OCI-LY7 (cell line): ENCODE data around the gene SIGLEC12. TPM values are rescaled to one million over a fixed set of nuclear protein-coding genes. Genes with fewer than 3 reads are reported as not detected.

Source experiments
- BruUV-seq: library from RNA; stranded (reverse); fragments of 400-500 nt; replicated peaks from 2 replicates; lab custom pipeline; 2021; lab: Mats Ljungman, UMichigan
- CTCF ChIA-PET: fragments of 300-600 bp; sonication (Branson Sonifier 250); formaldehyde crosslinking; loops from one replicate; lab custom pipeline; 2022; ENCODE audit warnings: antibody characterized with exemption; ENCODE audit not compliant: unreplicated experiment; lab: Charles Lee
- POLR2A ChIA-PET: fragments of 300-600 bp; sonication (Branson Sonifier 250); formaldehyde crosslinking; loops from one replicate; lab custom pipeline; 2022; ENCODE audit warnings: antibody characterized with exemption; lab: Charles Lee
- DNase-seq: peaks from one replicate; pipeline ENCODE4 v3.0.0-alpha.2; 2015; ENCODE audit warnings: low spot score
- H2AFZ ChIP-seq: fragments of 200-600 bp; sonication (generic), shearing (Covaris generic); 2 replicates; pipeline ENCODE4 v1.6.1; 2014; ENCODE audit warnings: mild to moderate bottlenecking, antibody characterized with exemption, low read length, moderate library complexity
- H3K27ac ChIP-seq: fragments of 200-600 bp; sonication (generic); 2 replicates; pipeline ENCODE4 v1.5.1; 2014; ENCODE audit warnings: mixed run types, low read depth, mild to moderate bottlenecking, moderate library complexity, low read length, inconsistent platforms; ENCODE audit not compliant: poor library complexity, severe bottlenecking
- H3K36me3 ChIP-seq: fragments of 200-600 bp; sonication (generic); 2 replicates; pipeline ENCODE4 v1.6.1; 2014; ENCODE audit warnings: mild to moderate bottlenecking, antibody characterized with exemption, low read length, moderate library complexity, mixed read lengths; ENCODE audit not compliant: insufficient read depth
- H3K4me1 ChIP-seq: fragments of 200-600 bp; sonication (generic); 2 replicates; pipeline ENCODE4 v1.5.1; 2014; ENCODE audit warnings: mild to moderate bottlenecking, low read length; ENCODE audit not compliant: insufficient read depth, poor library complexity, severe bottlenecking
- H3K4me2 ChIP-seq: fragments of 200-600 bp; sonication (generic); 2 replicates; pipeline ENCODE4 v1.6.1; 2014; ENCODE audit warnings: mild to moderate bottlenecking, low read length
- H3K4me3 ChIP-seq: fragments of 200-600 bp; sonication (generic); 2 replicates; pipeline ENCODE4 v1.5.1; 2014; ENCODE audit warnings: mild to moderate bottlenecking, low read depth, low read length; ENCODE audit not compliant: poor library complexity, severe bottlenecking
- H3K79me2 ChIP-seq: fragments of 200-600 bp; sonication (generic); 2 replicates; pipeline ENCODE4 v1.6.1; 2016; ENCODE audit warnings: low read depth, mild to moderate bottlenecking, low read length, moderate library complexity, mixed read lengths; ENCODE audit not compliant: insufficient read depth
- H3K9me2 ChIP-seq: fragments of 200-600 bp; sonication (generic); 2 replicates; pipeline ENCODE4 v1.6.1; 2016; ENCODE audit warnings: mild to moderate bottlenecking, low read length, mixed read lengths; ENCODE audit not compliant: insufficient read depth
- H3K9me3 ChIP-seq: fragments of 200-600 bp; sonication (generic); 2 replicates; pipeline ENCODE4 v1.6.1; 2014; ENCODE audit warnings: mild to moderate bottlenecking, mixed run types, low read length, mixed read lengths
- H4K20me1 ChIP-seq: fragments of 200-600 bp; sonication (generic); 2 replicates; pipeline ENCODE4 v1.6.1; 2014; ENCODE audit warnings: mild to moderate bottlenecking, antibody characterized with exemption, low read length, moderate library complexity, mixed read lengths; ENCODE audit not compliant: insufficient read depth
- EZH2phosphoT487 ChIP-seq: fragments of 200-600 bp; sonication (generic); IDR thresholded peaks from 2 replicates; pipeline ENCODE4 v1.6.1; 2018; ENCODE audit warnings: low read depth, borderline replicate concordance, mild to moderate bottlenecking, mixed run types, antibody characterized with exemption, low read length, moderate library complexity, mixed read lengths
- intact Hi-C: fragments of 100-400 bp; cut with micrococcal nuclease; formaldehyde crosslinking; loops from one replicate; pipeline ENCODE4 v1.10.0; 2022; ENCODE audit not compliant: unreplicated experiment
- total RNA-seq, 2 experiments: library from RNA; depleted of rRNA in 1 of 2; stranded (reverse); fragments of >200 nt in 1 of 2; shearing (Covaris generic) in 1 of 2; gene quantifications; 2 replicates each; pipeline ENCODE4 v1.2.3, GENCODE V29; 2014 to 2022
- TF ChIP-seq, protein P1 (sequence below): fragments of 200-600 bp; sonication (generic); conservative IDR thresholded peaks from 2 replicates; pipeline ENCODE4 v1.5.1; 2014; ENCODE audit warnings: mild to moderate bottlenecking, antibody characterized with exemption, low read length, moderate library complexity, mixed read lengths

The SIGLEC12 gene
- total RNA-seq, 2 experiments from 2014 or later, result not detected

DNA sequence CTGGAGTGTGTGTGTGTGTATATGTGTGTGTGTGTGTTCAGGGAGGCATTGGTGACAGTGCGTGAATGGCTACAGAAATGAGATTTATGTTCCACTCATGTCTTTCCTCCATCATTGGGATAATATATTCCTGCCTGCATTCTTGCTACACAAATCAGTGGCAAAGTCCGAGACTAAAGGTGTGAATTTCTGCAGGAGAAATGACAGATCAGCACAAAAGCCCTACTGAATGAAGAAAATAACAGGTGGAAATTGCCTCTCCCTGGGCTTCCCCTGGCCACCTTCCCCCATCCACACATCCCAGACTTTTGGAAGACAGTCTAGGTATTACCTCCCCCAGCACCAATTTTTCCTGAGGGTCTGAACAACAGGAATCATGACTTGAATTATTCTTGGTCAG lies 19.8 kb upstream of the SIGLEC12 start:
- CTCF ChIA-PET, result no interaction called here
- Histone ChIP-seq H3K36me3 (no peaks in the 10 kb centered on the region), H3K27ac (no peak overlapping the region), H3K9me3 (no peaks in the 10 kb centered on the region), H4K20me1 (no peaks in the 10 kb centered on the region), H2AFZ (no peak overlapping the region), H3K4me1 (no peaks in the 10 kb centered on the region), H3K9me2 (no peaks in the 10 kb centered on the region), H3K4me3 (no peak overlapping the region), H3K4me2 (no peak overlapping the region), H3K79me2 (no peaks in the 10 kb centered on the region)
- no TSS peak for BruUV-seq
- no peak for DNase-seq
- POLR2A ChIA-PET, result no interaction called here
- intact Hi-C loops, result no loop called here
- TF ChIP-seq, protein P1, sequence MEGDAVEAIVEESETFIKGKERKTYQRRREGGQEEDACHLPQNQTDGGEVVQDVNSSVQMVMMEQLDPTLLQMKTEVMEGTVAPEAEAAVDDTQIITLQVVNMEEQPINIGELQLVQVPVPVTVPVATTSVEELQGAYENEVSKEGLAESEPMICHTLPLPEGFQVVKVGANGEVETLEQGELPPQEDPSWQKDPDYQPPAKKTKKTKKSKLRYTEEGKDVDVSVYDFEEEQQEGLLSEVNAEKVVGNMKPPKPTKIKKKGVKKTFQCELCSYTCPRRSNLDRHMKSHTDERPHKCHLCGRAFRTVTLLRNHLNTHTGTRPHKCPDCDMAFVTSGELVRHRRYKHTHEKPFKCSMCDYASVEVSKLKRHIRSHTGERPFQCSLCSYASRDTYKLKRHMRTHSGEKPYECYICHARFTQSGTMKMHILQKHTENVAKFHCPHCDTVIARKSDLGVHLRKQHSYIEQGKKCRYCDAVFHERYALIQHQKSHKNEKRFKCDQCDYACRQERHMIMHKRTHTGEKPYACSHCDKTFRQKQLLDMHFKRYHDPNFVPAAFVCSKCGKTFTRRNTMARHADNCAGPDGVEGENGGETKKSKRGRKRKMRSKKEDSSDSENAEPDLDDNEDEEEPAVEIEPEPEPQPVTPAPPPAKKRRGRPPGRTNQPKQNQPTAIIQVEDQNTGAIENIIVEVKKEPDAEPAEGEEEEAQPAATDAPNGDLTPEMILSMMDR, result no peak
- no peak for TF ChIP-seq EZH2phosphoT487

DNA sequence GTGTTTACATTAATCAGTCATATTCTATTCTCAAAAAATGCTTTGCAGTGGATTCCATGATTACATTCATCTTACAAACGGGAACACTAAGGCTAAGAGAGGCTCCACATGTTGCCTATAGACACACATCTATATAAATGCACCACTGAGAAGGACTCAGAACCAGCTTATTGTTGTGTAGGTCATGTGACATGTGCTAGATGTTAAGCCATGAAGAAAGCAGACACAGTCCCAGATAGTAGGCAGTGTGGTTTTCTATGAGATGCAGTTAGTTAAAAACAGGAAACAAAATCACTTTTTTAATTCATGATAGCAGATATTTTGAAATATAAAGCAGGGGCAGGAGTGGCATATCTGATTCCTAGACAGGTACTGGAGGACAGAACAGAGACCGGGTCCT lies 19.1 kb upstream of the SIGLEC12 start:
- Histone ChIP-seq H2AFZ (no peak overlapping the region), H3K4me3 (no peak overlapping the region), H3K9me2 (no peaks in the 10 kb centered on the region), H3K27ac (no peak overlapping the region), H4K20me1 (no peaks in the 10 kb centered on the region), H3K79me2 (no peaks in the 10 kb centered on the region), H3K9me3 (no peaks in the 10 kb centered on the region), H3K4me1 (no peaks in the 10 kb centered on the region), H3K36me3 (no peaks in the 10 kb centered on the region), H3K4me2 (no peak overlapping the region)
- ChIA-PET POLR2A (no interaction called here), CTCF (no interaction called here)
- TF ChIP-seq EZH2phosphoT487, result no peak
- TF ChIP-seq, protein P1, result no peak
- no peak for DNase-seq
- intact Hi-C loops, result no loop called here
- no TSS peak for BruUV-seq

DNA sequence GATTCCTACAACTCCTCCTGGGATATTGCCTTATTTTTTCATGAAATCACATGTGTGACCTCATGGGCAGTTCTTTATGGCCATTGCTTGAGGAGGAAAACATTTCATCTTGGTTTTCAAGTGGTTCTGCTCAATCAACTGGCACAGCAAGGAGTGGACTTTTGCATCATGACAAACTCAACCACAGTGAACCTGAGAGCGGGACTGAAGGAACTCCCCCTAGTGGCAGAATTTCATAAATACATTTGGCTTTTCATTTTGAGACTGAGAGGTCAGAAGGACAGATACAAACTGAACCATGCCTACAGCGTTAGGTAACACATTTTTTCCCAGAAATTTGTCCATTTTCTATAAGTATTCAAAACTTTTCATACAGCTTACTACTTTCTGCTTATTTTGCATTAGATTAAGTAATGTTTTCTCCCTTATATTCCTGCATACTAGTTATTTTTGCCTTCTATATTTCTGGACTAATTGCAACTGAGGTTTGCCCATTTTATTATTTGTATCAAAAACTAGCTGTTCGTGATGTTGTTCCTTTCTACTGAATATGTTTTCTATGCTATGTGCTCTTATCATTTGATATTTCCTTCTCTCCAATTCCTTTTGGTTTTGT lies 13.4 kb upstream of the SIGLEC12 start:
- Histone ChIP-seq H2AFZ (no peak overlapping the region), H4K20me1 (no peaks in the 10 kb centered on the region), H3K4me2 (no peak overlapping the region), H3K9me3 (no peaks in the 10 kb centered on the region), H3K9me2 (no peaks in the 10 kb centered on the region), H3K79me2 (no peaks in the 10 kb centered on the region), H3K4me1 (no peaks in the 10 kb centered on the region), H3K27ac (no peak overlapping the region), H3K4me3 (no peak overlapping the region), H3K36me3 (no peaks in the 10 kb centered on the region)
- intact Hi-C loops, result loop anchor here (5.0 kb wide), 1 partner anchor 142 kb away; no protein-coding TSS in a partner anchor
- DNase-seq, result peak; percentile 66
- ChIA-PET POLR2A (no interaction called here), CTCF (no interaction called here)
- no TSS peak for BruUV-seq
- TF ChIP-seq, protein P1, result peak; percentile 93
- no peak for TF ChIP-seq EZH2phosphoT487
